Motor neuron (in vitro differentiated cells): ENCODE data around the gene NXF3. TPM values are rescaled to one million over a fixed set of nuclear protein-coding genes. Genes with fewer than 3 reads are reported as not detected.

ENCODE experiments used
- total RNA-seq, 8 experiments: library from RNA; unstranded; fragments of 300-600 nt; gene quantifications; 2 replicates each; pipeline versions ENCODE4 v1.2.3 to v1.2.4, GENCODE V29; 2022

The NXF3 gene
- total RNA-seq, 8 experiments from 2014 or later: 0.24 to 34.6 (median 0.35) TPM; not detected in 4

Other genes starting within 250 kb of the NXF3 start
- 1 to 10 TPM in 2 of 8 experiments, under 1 TPM in 5, not detected in 1; 0.16 to 1.9 (median 0.41) TPM for gene RAB40AL, start 155.9 kb downstream of the NXF3 start, total RNA-seq
- gene BEX1, start 29.0 kb downstream of the NXF3 start, total RNA-seq: 100 to 1,000 TPM in 5 of 8 experiments, 1 to 10 TPM in 1, not detected in 2; 8.8 to 352 (median 299) TPM
- 100 to 1,000 TPM in 5 of 8 experiments, 10 to 100 TPM in 1, 1 to 10 TPM in 1, under 1 TPM in 1; 0.56 to 199 (median 110) TPM for gene BEX4, start 122.0 kb upstream of the NXF3 start, total RNA-seq
- gene TCEAL8, start 162.0 kb upstream of the NXF3 start, total RNA-seq: 100 to 1,000 TPM in 4 of 8 experiments, 10 to 100 TPM in 4; 69.1 to 145 (median 105) TPM
- 10 to 100 TPM in 5 of 8 experiments, 1 to 10 TPM in 2, under 1 TPM in 1; 0.87 to 47.2 (median 11.4) TPM for gene TCEAL5, start 183.6 kb upstream of the NXF3 start, total RNA-seq
- gene BEX2, start 217.8 kb upstream of the NXF3 start, total RNA-seq: 100 to 1,000 TPM in 4 of 8 experiments, 10 to 100 TPM in 3, 1 to 10 TPM in 1; 1.5 to 166 (median 99.5) TPM
- 10 to 100 TPM in 6 of 8 experiments, 1 to 10 TPM in 1, not detected in 1; 9.5 to 65.1 (median 34.1) TPM for gene TCEAL7, start 237.1 kb upstream of the NXF3 start, total RNA-seq